WERI-Rb-1 (cell line): ENCODE results near the gene MLPH.
"Not testable (repeated sequence)": the region's sequence is repeated elsewhere in the genome, so short reads cannot be mapped to it uniquely, and the experiment has no call there.

ENCODE experiments used
- DNase-seq: peaks from one replicate; pipeline ENCODE4 v3.0.0-alpha.2; 2020
- H3K27ac ChIP-seq: fragments of 250-450 bp; sonication (Bioruptor Pico); 2 replicates; pipeline ENCODE4 v1.5.1; 2020; ENCODE audit warnings: mild to moderate bottlenecking, moderate library complexity
- H3K27me3 ChIP-seq: fragments of 250-450 bp; sonication (Bioruptor Pico); 2 replicates; pipeline ENCODE4 v1.5.1; 2021; ENCODE audit warnings: mild to moderate bottlenecking, low read depth, moderate library complexity; ENCODE audit not compliant: insufficient read depth, severe bottlenecking
- H3K36me3 ChIP-seq: fragments of 250-450 bp; sonication (Bioruptor Pico); 2 replicates; pipeline ENCODE4 v1.5.1; 2020; ENCODE audit warnings: mild to moderate bottlenecking, moderate library complexity
- H3K4me3 ChIP-seq: 2 replicates; pipeline ENCODE4 v1.5.1; 2011; ENCODE audit warnings: low read depth, mild to moderate bottlenecking, control low read depth, low read length
- H3K9me3 ChIP-seq: fragments of 250-450 bp; sonication (Bioruptor Pico); 2 replicates; pipeline ENCODE4 v1.5.1; 2021; ENCODE audit warnings: mild to moderate bottlenecking, moderate library complexity; ENCODE audit not compliant: severe bottlenecking
- TF ChIP-seq, protein P1 (sequence below): IDR thresholded peaks from 2 replicates; pipeline ENCODE4 v1.5.1; 2011; ENCODE audit warnings: low read depth, mild to moderate bottlenecking, control low read depth, inconsistent platforms, low read length

The MLPH gene

DNA sequence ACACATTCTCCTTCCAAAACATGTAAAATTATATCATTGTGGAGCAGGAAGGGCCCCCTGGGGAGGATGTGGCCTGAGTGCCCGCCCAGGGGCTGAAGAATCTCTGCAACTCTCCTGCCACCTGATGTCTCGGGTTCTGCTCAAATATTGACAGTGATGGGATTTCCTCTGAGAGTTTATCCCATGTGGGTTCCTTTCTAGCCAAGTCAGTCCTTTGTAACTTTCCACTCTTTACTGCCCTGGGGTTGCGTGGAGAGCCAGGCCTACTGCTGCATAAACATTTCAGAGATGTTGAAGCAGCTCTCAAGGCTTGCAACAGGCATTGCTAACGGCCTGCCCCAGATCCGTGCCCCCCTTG, 107.4 kb downstream of the MLPH start:
- Histone ChIP-seq H3K36me3 (no peaks in the 10 kb centered on the region), H3K4me3 (no peak overlapping the region), H3K27me3 (peaks cover 17% of the 10 kb centered on the region), H3K27ac (no peak overlapping the region), H3K9me3 (no peaks in the 10 kb centered on the region)
- no peak for DNase-seq
- TF ChIP-seq, protein P1, sequence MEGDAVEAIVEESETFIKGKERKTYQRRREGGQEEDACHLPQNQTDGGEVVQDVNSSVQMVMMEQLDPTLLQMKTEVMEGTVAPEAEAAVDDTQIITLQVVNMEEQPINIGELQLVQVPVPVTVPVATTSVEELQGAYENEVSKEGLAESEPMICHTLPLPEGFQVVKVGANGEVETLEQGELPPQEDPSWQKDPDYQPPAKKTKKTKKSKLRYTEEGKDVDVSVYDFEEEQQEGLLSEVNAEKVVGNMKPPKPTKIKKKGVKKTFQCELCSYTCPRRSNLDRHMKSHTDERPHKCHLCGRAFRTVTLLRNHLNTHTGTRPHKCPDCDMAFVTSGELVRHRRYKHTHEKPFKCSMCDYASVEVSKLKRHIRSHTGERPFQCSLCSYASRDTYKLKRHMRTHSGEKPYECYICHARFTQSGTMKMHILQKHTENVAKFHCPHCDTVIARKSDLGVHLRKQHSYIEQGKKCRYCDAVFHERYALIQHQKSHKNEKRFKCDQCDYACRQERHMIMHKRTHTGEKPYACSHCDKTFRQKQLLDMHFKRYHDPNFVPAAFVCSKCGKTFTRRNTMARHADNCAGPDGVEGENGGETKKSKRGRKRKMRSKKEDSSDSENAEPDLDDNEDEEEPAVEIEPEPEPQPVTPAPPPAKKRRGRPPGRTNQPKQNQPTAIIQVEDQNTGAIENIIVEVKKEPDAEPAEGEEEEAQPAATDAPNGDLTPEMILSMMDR = no peak

GRCh38 chr2:237595829-237596519, 108.9 kb downstream of the MLPH start:
- H3K9me3 ChIP-seq, H3K4me3 ChIP-seq, H3K36me3 ChIP-seq, DNase-seq, H3K27ac ChIP-seq: not testable (repeated sequence)
- H3K27me3 ChIP-seq = peaks cover 26% of the 10 kb centered on the region

DNA sequence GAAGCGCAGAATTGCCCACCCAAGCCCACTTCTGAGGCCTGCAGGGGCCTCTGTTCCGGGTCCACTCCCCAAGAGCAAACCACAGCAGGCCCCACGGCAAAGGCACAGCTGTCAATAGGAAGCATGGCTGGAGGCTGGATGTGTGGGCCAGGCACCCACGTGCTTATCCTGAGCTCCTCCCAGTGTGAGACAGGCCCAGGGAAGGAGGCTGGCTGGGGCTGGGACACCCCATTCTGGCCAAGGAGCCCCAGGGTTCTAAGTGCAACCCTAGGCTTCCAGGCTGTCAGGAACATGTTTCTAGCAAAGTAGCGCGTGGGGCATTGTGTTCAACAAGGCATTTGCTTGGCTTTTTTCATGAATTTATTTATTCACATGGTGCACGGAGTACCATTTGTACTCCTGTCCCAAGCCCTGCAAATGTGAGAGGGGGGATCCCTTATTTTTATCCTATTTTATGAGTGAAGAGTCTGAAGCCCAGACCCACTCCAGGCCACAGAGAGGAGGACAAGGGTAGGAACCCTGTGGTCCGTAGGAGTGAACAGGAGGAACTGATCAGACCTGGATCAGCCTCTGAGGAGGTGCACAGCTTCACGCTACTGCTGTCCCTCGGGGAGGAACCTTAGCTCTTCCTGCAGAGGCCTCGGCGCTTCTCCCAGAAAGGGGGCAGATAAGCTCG, 109.6 kb downstream of the MLPH start:
- no peak for DNase-seq
- TF ChIP-seq, protein P1 = no peak
- Histone ChIP-seq H3K27me3 (peaks cover 30% of the 10 kb centered on the region), H3K36me3 (no peaks in the 10 kb centered on the region), H3K9me3 (no peaks in the 10 kb centered on the region), H3K27ac (no peak overlapping the region), H3K4me3 (no peak overlapping the region)

DNA sequence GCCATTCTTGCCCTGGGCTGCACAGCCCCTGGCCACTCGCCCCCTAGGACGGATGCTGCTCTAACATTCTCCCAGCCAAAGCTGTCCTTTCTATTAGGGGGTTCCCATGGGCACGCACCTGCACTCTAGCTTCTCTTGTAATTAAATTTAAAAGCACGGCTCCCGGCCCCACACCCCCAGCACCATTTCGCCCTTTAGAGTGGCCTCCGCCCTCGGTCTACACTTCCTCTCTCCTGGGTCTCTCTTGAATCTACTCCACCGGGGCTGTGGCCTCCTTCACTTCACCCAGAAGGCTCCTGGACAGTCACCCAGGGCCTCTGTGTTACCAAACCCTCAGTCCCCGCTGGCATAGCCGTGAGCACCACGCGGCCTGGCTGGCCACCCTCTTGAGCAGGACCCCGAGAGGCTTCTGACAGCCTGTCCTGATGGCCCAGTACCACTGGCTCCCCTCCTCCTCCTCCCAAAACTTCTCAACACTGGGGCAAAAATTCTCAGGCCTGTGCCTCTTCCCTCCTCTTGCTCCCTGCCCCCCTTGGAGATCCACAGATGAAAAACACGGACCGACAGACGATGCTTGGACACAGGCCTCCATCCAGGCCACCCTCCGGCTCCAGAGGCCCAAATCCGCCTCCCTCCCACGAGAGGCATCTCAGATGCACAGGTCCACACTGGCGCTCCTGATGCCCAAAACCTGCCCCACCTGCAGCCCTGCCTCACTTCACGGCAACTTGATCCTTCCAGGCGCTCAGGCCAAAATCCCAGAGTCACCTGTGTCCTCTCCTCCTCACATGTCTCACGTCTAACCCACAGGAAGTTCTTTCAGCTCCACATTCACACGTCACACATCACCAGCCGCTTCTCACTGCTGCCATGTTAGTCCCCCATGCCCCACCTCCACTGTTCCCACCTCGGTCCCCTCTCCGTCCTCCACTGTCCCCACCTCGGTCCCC, 110.4 kb downstream of the MLPH start:
- DNase-seq = no peak
- TF ChIP-seq, protein P1 = no peak
- H3K36me3 ChIP-seq = no peaks in the 10 kb centered on the region

DNA sequence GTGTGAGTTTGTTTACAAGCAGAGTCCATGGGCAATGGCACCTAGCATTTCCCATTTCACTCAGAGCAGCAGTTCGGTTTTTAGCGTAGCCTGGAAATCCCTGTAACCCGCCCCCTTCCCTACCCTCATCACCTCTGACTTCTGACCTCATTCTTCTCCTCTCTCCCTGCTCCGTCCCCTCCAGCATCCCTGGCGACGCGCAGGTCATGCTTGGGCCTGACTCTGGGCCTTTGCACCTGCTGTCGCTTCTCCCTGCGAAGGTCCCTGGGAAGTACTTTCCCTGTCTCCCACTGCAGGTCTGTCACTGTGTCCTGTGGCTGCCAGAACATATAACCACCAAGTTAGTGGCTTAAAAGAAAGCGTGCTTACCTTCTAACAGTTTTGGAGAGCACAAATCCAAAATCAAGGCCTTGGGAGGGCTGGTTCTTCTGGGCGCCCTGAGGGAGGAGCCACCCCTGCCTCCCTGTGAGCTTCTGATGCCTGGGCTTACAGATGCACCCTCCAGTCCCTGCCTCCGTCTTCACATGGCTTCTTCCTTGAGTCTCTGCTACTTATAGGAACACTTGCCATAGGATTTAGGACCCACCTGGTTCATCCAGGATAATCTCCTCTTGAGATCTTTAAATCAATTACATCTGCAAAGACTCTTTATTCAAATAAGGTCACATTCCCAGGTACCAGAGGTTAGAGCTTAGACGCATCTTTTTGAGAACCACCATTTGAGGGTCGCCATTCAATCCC, 111.6 kb downstream of the MLPH start:
- no peak overlapping the region for H3K27ac ChIP-seq

More for the DNA sequence above, 110.4 kb downstream of the MLPH start:
- Histone ChIP-seq H3K4me3 (no peak overlapping the region), H3K27ac (no peak overlapping the region), H3K27me3 (peaks cover 30% of the 10 kb centered on the region), H3K9me3 (no peaks in the 10 kb centered on the region)

More for the DNA sequence above, 111.6 kb downstream of the MLPH start:
- no peak overlapping the region for H3K4me3 ChIP-seq
- TF ChIP-seq, protein P1 = no peak
- DNase-seq = peak; percentile 58
- no peaks in the 10 kb centered on the region for H3K9me3 ChIP-seq
- H3K36me3 ChIP-seq = no peaks in the 10 kb centered on the region
- H3K27me3 ChIP-seq = peaks cover 29% of the 10 kb centered on the region
